ENCODE measurements around the gene HAGHL. TPM values are rescaled to one million over a fixed set of nuclear protein-coding genes. Genes with fewer than 3 reads are reported as not detected.
A peak's percentile ranks its signal among the peaks of the same experiment; 100 is the strongest.

Gene HAGHL
- polyA plus RNA-seq, 1 donor (not counting 4 experiments of a cell fraction or from before 2014, with no cell fraction given): 8.0 TPM

- H3K36me3 ChIP-seq (ENCODE audit: control insufficient read depth in 2 of 2, extremely low read depth in 1 of 2, insufficient read depth in 2 of 2, low read length in 2 of 2): peaks cover 10 to 37% of the 10 kb centered on the region in 2 experiments
- no peak overlapping the region for H3K27ac ChIP-seq (ENCODE audit: control insufficient read depth, insufficient read depth, low read length)
- peak overlapping the region; percentile 60 for H3K9ac ChIP-seq (ENCODE audit: control insufficient read depth, extremely low read depth, insufficient read depth, low read length)
Measured at GRCh38 chr16:682493-683395, 44.2 kb upstream of the HAGHL start.

DNA sequence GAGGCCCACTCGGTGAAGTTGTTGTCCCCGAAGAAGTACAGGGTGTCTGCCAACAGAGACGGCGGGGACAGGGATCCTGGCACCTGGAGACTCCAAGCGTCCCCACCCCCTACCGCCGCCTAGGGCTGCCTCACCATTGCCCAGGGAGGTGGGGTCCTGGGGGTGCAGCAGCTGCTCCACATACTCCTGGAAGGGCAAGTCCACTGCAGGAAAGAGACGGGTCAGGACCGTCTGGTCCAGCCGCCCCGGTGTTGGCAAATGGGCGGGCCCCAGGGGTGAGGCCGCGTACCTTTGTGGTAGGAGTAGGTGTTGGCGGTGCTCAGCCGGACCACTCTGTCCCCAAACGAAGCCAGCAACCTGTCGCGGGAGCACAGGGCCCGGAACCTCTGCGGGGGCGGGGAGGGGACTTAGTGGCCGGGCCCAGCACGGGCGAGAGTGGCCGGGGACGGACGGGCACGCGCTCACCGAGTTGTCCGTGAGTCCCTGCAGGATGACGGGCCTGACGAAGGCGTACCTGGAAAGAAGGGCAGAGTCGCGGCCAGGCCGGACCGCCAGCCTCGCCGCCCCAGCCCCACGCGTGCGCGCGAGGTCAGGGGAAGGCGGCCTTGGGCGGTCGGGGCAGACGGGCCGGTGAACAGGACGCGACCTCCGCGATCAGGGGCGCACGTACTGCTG lies 43.4 kb upstream of the HAGHL start:
- Histone ChIP-seq H3K9me1 (ENCODE audit: control insufficient read depth, extremely low read depth, insufficient read depth, low read length) (no peaks in the 10 kb centered on the region), H3K4me1 (ENCODE audit: control insufficient read depth, extremely low read depth, insufficient read depth, low read length) (peaks cover 27% of the 10 kb centered on the region), H3K9me3 (ENCODE audit: control insufficient read depth, low read depth, low read length) (no peaks in the 10 kb centered on the region), H2AFZ (ENCODE audit: control insufficient read depth, low read length) (no peak overlapping the region), H3K36me3 (ENCODE audit: control insufficient read depth in 2 of 2, extremely low read depth in 1 of 2, insufficient read depth in 2 of 2, low read length in 2 of 2) (peaks cover 12 to 37% of the 10 kb centered on the region in 2 experiments), H3K79me2 (ENCODE audit: control insufficient read depth, insufficient read depth, low read length) (peaks cover 37% of the 10 kb centered on the region), H3K4me2 (ENCODE audit: control insufficient read depth, extremely low read depth, insufficient read depth, low read depth, low read length) (peak overlapping the region; percentile 80), H3K9ac (ENCODE audit: control insufficient read depth, extremely low read depth, insufficient read depth, low read length) (peak overlapping the region; percentile 60), H4K20me1 (ENCODE audit: control insufficient read depth, extremely low read depth, insufficient read depth, low read length) (peaks cover 16% of the 10 kb centered on the region), H3K4me3 (ENCODE audit: control insufficient read depth in 2 of 3, extremely low read depth in 1 of 3, insufficient read depth in 2 of 3, low read depth in 1 of 3, low read length in 3 of 3) (peak overlapping the region; percentile 60 to 68 (median 66)), H3K27ac (ENCODE audit: control insufficient read depth, insufficient read depth, low read length) (peak overlapping the region; percentile 31), H3K27me3 (ENCODE audit: control insufficient read depth, extremely low read depth, insufficient read depth, low read length) (no peaks in the 10 kb centered on the region)
- FAIRE-seq: no peak
- no peak for TF ChIP-seq EZH2 (IDR thresholded peaks at IDR 0.05; ENCODE audit: low read length)
- no peak for TF ChIP-seq CTCF (optimal IDR thresholded peaks at IDR 0.05 in 1 of 3, IDR thresholded peaks at IDR 0.05 in 1 of 3, conservative IDR thresholded peaks at IDR 0.05 in 1 of 3; ENCODE audit: extremely low read depth in 1 of 3, insufficient read depth in 2 of 3, low read length in 3 of 3)
- dilution Hi-C loops (cut with MboI; ENCODE audit: extremely low pct_ligation_motif_present, low sequenced_read_pairs): no loop called here
- DNase-seq (ENCODE audit: low read depth, low spot score): no peak

More at GRCh38 chr16:682493-683395, 44.2 kb upstream of the HAGHL start:
- no peaks in the 10 kb centered on the region for H3K9me3 ChIP-seq (ENCODE audit: control insufficient read depth, low read depth, low read length)
- no peak for DNase-seq (ENCODE audit: low read depth, low spot score)
- peaks cover 16% of the 10 kb centered on the region for H4K20me1 ChIP-seq (ENCODE audit: control insufficient read depth, extremely low read depth, insufficient read depth, low read length)
- no peak overlapping the region for H2AFZ ChIP-seq (ENCODE audit: control insufficient read depth, low read length)
- H3K4me1 ChIP-seq (ENCODE audit: control insufficient read depth, extremely low read depth, insufficient read depth, low read length): peaks cover 29% of the 10 kb centered on the region
- dilution Hi-C loops (cut with MboI; ENCODE audit: extremely low pct_ligation_motif_present, low sequenced_read_pairs): no loop called here
- FAIRE-seq: no peak
- H3K27me3 ChIP-seq (ENCODE audit: control insufficient read depth, extremely low read depth, insufficient read depth, low read length): no peaks in the 10 kb centered on the region
- H3K4me2 ChIP-seq (ENCODE audit: control insufficient read depth, extremely low read depth, insufficient read depth, low read depth, low read length): peak overlapping the region; percentile 80
- H3K4me3 ChIP-seq (ENCODE audit: control insufficient read depth in 2 of 3, extremely low read depth in 1 of 3, insufficient read depth in 2 of 3, low read depth in 1 of 3, low read length in 3 of 3): peak overlapping the region; percentile 60 to 68 (median 66)
- H3K79me2 ChIP-seq (ENCODE audit: control insufficient read depth, insufficient read depth, low read length): peaks cover 37% of the 10 kb centered on the region
- no peaks in the 10 kb centered on the region for H3K9me1 ChIP-seq (ENCODE audit: control insufficient read depth, extremely low read depth, insufficient read depth, low read length)
- no peak for TF ChIP-seq CTCF (optimal IDR thresholded peaks at IDR 0.05 in 1 of 3, IDR thresholded peaks at IDR 0.05 in 1 of 3, conservative IDR thresholded peaks at IDR 0.05 in 1 of 3; ENCODE audit: extremely low read depth in 1 of 3, insufficient read depth in 2 of 3, low read length in 3 of 3)

Measured in keratinocyte (primary cell).